ENCODE measurements around the gene ZBTB2. TPM values are rescaled to one million over a fixed set of nuclear protein-coding genes. Genes with fewer than 3 reads are reported as not detected.

ZBTB2 gene
- total RNA-seq, 1 experiment from 2014 or later: 31.4 TPM

DNA sequence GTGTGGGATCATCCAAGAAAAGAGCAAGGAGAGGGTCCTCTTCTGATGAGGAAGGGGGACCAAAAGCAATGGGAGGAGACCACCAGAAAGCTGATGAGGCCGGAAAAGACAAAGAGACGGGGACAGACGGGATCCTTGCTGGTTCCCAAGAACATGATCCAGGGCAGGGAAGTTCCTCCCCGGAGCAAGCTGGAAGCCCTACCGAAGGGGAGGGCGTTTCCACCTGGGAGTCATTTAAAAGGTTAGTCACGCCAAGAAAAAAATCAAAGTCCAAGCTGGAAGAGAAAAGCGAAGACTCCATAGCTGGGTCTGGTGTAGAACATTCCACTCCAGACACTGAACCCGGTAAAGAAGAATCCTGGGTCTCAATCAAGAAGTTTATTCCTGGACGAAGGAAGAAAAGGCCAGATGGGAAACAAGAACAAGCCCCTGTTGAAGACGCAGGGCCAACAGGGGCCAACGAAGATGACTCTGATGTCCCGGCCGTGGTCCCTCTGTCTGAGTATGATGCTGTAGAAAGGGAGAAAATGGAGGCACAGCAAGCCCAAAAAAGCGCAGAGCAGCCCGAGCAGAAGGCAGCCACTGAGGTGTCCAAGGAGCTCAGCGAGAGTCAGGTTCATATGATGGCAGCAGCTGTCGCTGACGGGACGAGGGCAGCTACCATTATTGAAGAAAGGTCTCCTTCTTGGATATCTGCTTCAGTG is 40.8 kb downstream of the ZBTB2 start:
- no peak overlapping the region for H4K5ac ChIP-seq (ENCODE audit: insufficient read length, low read depth, low read length)
- Mint-ChIP-seq H3K4me3 (no peak overlapping the region), H3K27me3 (ENCODE audit: low read depth) (no peaks in the 10 kb centered on the region), H3K36me3 (ENCODE audit: insufficient read depth in 1 of 3, low read depth in 3 of 3) (peaks cover 7 to 28% (median 19%) of the 10 kb centered on the region in 3 experiments; a peak in 5 of 7 replicates), H3K4me1 (no peaks in the 10 kb centered on the region), H3K9me3 (no peaks in the 10 kb centered on the region), H3K27ac (no peak overlapping the region)
- no peak overlapping the region for H3K4me2 ChIP-seq (ENCODE audit: insufficient read depth, insufficient read length, low read length)
- no peaks in the 10 kb centered on the region for H3K27me3 ChIP-seq (ENCODE audit: insufficient read depth, low read length)
- TF ChIP-seq, protein P1, sequence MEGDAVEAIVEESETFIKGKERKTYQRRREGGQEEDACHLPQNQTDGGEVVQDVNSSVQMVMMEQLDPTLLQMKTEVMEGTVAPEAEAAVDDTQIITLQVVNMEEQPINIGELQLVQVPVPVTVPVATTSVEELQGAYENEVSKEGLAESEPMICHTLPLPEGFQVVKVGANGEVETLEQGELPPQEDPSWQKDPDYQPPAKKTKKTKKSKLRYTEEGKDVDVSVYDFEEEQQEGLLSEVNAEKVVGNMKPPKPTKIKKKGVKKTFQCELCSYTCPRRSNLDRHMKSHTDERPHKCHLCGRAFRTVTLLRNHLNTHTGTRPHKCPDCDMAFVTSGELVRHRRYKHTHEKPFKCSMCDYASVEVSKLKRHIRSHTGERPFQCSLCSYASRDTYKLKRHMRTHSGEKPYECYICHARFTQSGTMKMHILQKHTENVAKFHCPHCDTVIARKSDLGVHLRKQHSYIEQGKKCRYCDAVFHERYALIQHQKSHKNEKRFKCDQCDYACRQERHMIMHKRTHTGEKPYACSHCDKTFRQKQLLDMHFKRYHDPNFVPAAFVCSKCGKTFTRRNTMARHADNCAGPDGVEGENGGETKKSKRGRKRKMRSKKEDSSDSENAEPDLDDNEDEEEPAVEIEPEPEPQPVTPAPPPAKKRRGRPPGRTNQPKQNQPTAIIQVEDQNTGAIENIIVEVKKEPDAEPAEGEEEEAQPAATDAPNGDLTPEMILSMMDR (conservative IDR thresholded peaks at IDR 0.05): no peak
- H3K27ac ChIP-seq (ENCODE audit: insufficient read length, low read depth, low read length): no peak overlapping the region
- no peak overlapping the region for H4K91ac ChIP-seq (ENCODE audit: insufficient read length, low read depth, low read length)
- H4K8ac ChIP-seq (replicated peaks; ENCODE audit: insufficient read length, low read depth, low read length): no peak overlapping the region
- DNase-seq: no peak
- WGBS (ENCODE audit: extremely low coverage, insufficient read length, low lambda C conversion rate): no CpG with 5 or more reads among the region's 20 CpGs
- no peaks in the 10 kb centered on the region for H3K9me3 ChIP-seq (ENCODE audit: control insufficient read depth, low read depth, low read length)
- no peak overlapping the region for H2BK20ac ChIP-seq (ENCODE audit: low read depth, low read length, poor library complexity, severe bottlenecking)
- no peak overlapping the region for H3K56ac ChIP-seq (ENCODE audit: insufficient read length, low read depth, low read length)
- H3K9ac ChIP-seq (ENCODE audit: extremely low read depth, insufficient read length, low read length): no peak overlapping the region
- no peak overlapping the region for H3K23ac ChIP-seq (ENCODE audit: insufficient read length, low read depth, low read length)
- H2BK15ac ChIP-seq (ENCODE audit: low read depth, low read length): no peak overlapping the region
- no peaks in the 10 kb centered on the region for H3K4me1 ChIP-seq (ENCODE audit: insufficient read depth, low read length)
- H3K14ac ChIP-seq (ENCODE audit: insufficient read depth, low read length): no peak overlapping the region
- H4K20me1 ChIP-seq (ENCODE audit: control insufficient read depth, insufficient read depth, insufficient read length): no peaks in the 10 kb centered on the region
- H2BK5ac ChIP-seq (ENCODE audit: insufficient read length, low read length): no peak overlapping the region
- H3T11ph ChIP-seq (ENCODE audit: low read length): no peak overlapping the region
- no peaks in the 10 kb centered on the region for H3K79me1 ChIP-seq (ENCODE audit: insufficient read depth, low read depth, low read length, poor library complexity, severe bottlenecking)
- H3K4ac ChIP-seq (ENCODE audit: low read depth, low read length): no peak overlapping the region
- H2AK5ac ChIP-seq (ENCODE audit: insufficient read length, low read length): no peak overlapping the region
- no peak overlapping the region for H3K18ac ChIP-seq (ENCODE audit: insufficient read length, low read depth, low read length)
- H3K79me2 ChIP-seq (ENCODE audit: insufficient read depth, low read length): no peaks in the 10 kb centered on the region
- no peak overlapping the region for H2BK12ac ChIP-seq (ENCODE audit: insufficient read length, low read depth, low read length)
- H2AFZ ChIP-seq (ENCODE audit: low read length): no peak overlapping the region
- no peak overlapping the region for H2BK120ac ChIP-seq (ENCODE audit: low read depth, low read length, poor library complexity, severe bottlenecking)
- H3K23me2 ChIP-seq (ENCODE audit: insufficient read length, low read depth, low read length, poor library complexity, severe bottlenecking): no peaks in the 10 kb centered on the region
